OCI-LY3 (cell line): ENCODE data around the gene CCDC9B.

Experiments used
- CTCF ChIP-seq: fragments of 200-600, 300-600 bp; sonication (generic); IDR thresholded peaks from 2 replicates; pipeline ENCODE4 v1.5.1; 2014; ENCODE audit warnings: antibody characterized with exemption, low read length, low read depth
- EZH2phosphoT487 ChIP-seq: fragments of 200-600 bp; shearing (Covaris generic); IDR thresholded peaks from 2 replicates; pipeline ENCODE4 v1.6.1; 2018; ENCODE audit warnings: antibody characterized with exemption, mixed run types, low read depth

GRCh38 chr15:40301467-40302179 lies 39.1 kb downstream of the CCDC9B start:
- no peak for TF ChIP-seq CTCF
- TF ChIP-seq EZH2phosphoT487, result no peak
